ENCODE data around the gene ASPSCR1. TPM values are rescaled to one million over a fixed set of nuclear protein-coding genes. Genes with fewer than 3 reads are reported as not detected.
A peak's percentile ranks its signal among the peaks of the same experiment; 100 is the strongest.

Gene ASPSCR1
- total RNA-seq, 2 experiments from 2014 or later = 33.6 to 34.8 TPM

- H3K27ac Mint-ChIP-seq = no peak overlapping the region
- peak overlapping the region; percentile 74 for H3K4me3 Mint-ChIP-seq
- no peaks in the 10 kb centered on the region for H3K9me3 Mint-ChIP-seq
- H3K36me3 Mint-ChIP-seq (ENCODE audit: low read depth) = peaks cover 12% of the 10 kb centered on the region
- intact Hi-C loops (cut with micrococcal nuclease) = loop anchor here (1.0 to 10.0 kb wide), 6 partner anchors 9 to 509 kb away; partner anchors contain the start of genes ACTG1, ASPSCR1, DCXR and FASN
- H3K27me3 Mint-ChIP-seq (ENCODE audit: low read depth) = no peaks in the 10 kb centered on the region
- peaks cover 22% of the 10 kb centered on the region for H3K4me1 Mint-ChIP-seq (ENCODE audit: low read depth)
- no peak for DNase-seq
- CTCF ChIA-PET = interaction anchor here (0.7 to 7.3 kb wide), 4 partner anchors 9 to 63 kb away, joined by 3 to 95 read pairs (median 4); partner anchors contain the start of genes DCXR and NOTUM
Measured at GRCh38 chr17:82023447-82024241, 46.2 kb downstream of the ASPSCR1 start.

- DNase-seq = no peak
- CTCF ChIA-PET = interaction anchor here (7.3 kb wide), 1 partner anchor 64 kb away, joined by 95 read pairs; the partner anchor contains the start of gene NOTUM
- H3K27ac Mint-ChIP-seq = no peak overlapping the region
- no peaks in the 10 kb centered on the region for H3K27me3 Mint-ChIP-seq (ENCODE audit: low read depth)
- intact Hi-C loops (cut with micrococcal nuclease) = loop anchor here (10.0 kb wide), 1 partner anchor 510 kb away; the partner anchor contains the start of gene ACTG1
- peaks cover 12% of the 10 kb centered on the region for H3K36me3 Mint-ChIP-seq (ENCODE audit: low read depth)
- H3K4me3 Mint-ChIP-seq = no peak overlapping the region
- H3K9me3 Mint-ChIP-seq = no peaks in the 10 kb centered on the region
- peaks cover 26% of the 10 kb centered on the region for H3K4me1 Mint-ChIP-seq (ENCODE audit: low read depth)
Measured at GRCh38 chr17:82024859-82025258, 47.4 kb downstream of the ASPSCR1 start.

GRCh38 chr17:82025401-82026107 is 48.1 kb downstream of the ASPSCR1 start:
- intact Hi-C loops (cut with micrococcal nuclease) = loop anchor here (10.0 kb wide), 1 partner anchor 511 kb away; the partner anchor contains the start of gene ACTG1
- CTCF ChIA-PET = interaction anchor here (0.6 to 7.3 kb wide), 2 partner anchors 64 to 85 kb away, joined by 3 to 95 read pairs; partner anchors contain the start of gene NOTUM

GRCh38 chr17:82028246-82028645 is 50.8 kb downstream of the ASPSCR1 start:
- no peak for DNase-seq
- CTCF ChIA-PET = interaction anchor here (2.5 to 3.3 kb wide), 2 partner anchors 8 to 9 kb away, joined by 6 to 23 read pairs; partner anchors contain the start of gene DCXR
- no peak overlapping the region for H3K27ac Mint-ChIP-seq
- no peaks in the 10 kb centered on the region for H3K27me3 Mint-ChIP-seq (ENCODE audit: low read depth)
- H3K36me3 Mint-ChIP-seq (ENCODE audit: low read depth) = peaks cover 6% of the 10 kb centered on the region
- no peaks in the 10 kb centered on the region for H3K9me3 Mint-ChIP-seq
- H3K4me1 Mint-ChIP-seq (ENCODE audit: low read depth) = peaks cover 10% of the 10 kb centered on the region
- no peak overlapping the region for H3K4me3 Mint-ChIP-seq
- intact Hi-C loops (cut with micrococcal nuclease) = loop anchor here (10.0 kb wide), 1 partner anchor 513 kb away; the partner anchor contains the start of gene ACTG1

More at GRCh38 chr17:82025401-82026107, 48.1 kb downstream of the ASPSCR1 start:
- Mint-ChIP-seq H3K27ac (no peak overlapping the region), H3K27me3 (ENCODE audit: low read depth) (no peaks in the 10 kb centered on the region), H3K4me1 (ENCODE audit: low read depth) (peaks cover 22% of the 10 kb centered on the region), H3K4me3 (no peak overlapping the region), H3K36me3 (ENCODE audit: low read depth) (peaks cover 12% of the 10 kb centered on the region), H3K9me3 (no peaks in the 10 kb centered on the region)
- no peak for DNase-seq

- H3K36me3 Mint-ChIP-seq (ENCODE audit: low read depth) = peaks cover 6% of the 10 kb centered on the region
- CTCF ChIA-PET = interaction anchor here (2.0 to 3.3 kb wide), 4 partner anchors 8 to 126 kb away, joined by 6 to 23 read pairs (median 18); partner anchors contain the start of genes DCXR and NOTUM
Measured at GRCh38 chr17:82028966-82029365, 51.5 kb downstream of the ASPSCR1 start.

GRCh38 chr17:82029391-82029790 is 52.0 kb downstream of the ASPSCR1 start:
- peaks cover 6% of the 10 kb centered on the region for H3K36me3 Mint-ChIP-seq (ENCODE audit: low read depth)
- intact Hi-C loops (cut with micrococcal nuclease) = loop anchor here (10.0 kb wide), 1 partner anchor 515 kb away; the partner anchor contains the start of gene ACTG1
- H3K27ac Mint-ChIP-seq = no peak overlapping the region
- H3K27me3 Mint-ChIP-seq (ENCODE audit: low read depth) = no peaks in the 10 kb centered on the region
- no peak for DNase-seq
- H3K4me3 Mint-ChIP-seq = no peak overlapping the region
- no peaks in the 10 kb centered on the region for H3K9me3 Mint-ChIP-seq
- peaks cover 3% of the 10 kb centered on the region for H3K4me1 Mint-ChIP-seq (ENCODE audit: low read depth)
- CTCF ChIA-PET = interaction anchor here (0.5 to 3.3 kb wide), 10 partner anchors 8 to 321 kb away, joined by 3 to 23 read pairs (median 8); partner anchors contain the start of genes DCXR, DUS1L and NOTUM

More at GRCh38 chr17:82028966-82029365, 51.5 kb downstream of the ASPSCR1 start:
- no peak overlapping the region for H3K27ac Mint-ChIP-seq
- H3K27me3 Mint-ChIP-seq (ENCODE audit: low read depth) = no peaks in the 10 kb centered on the region
- H3K9me3 Mint-ChIP-seq = no peaks in the 10 kb centered on the region
- peaks cover 6% of the 10 kb centered on the region for H3K4me1 Mint-ChIP-seq (ENCODE audit: low read depth)
- no peak for DNase-seq
- intact Hi-C loops (cut with micrococcal nuclease) = loop anchor here (10.0 kb wide), 1 partner anchor 514 kb away; the partner anchor contains the start of gene ACTG1
- no peak overlapping the region for H3K4me3 Mint-ChIP-seq

GRCh38 chr17:82029990-82030469 is 52.6 kb downstream of the ASPSCR1 start:
- Mint-ChIP-seq H3K4me1 (ENCODE audit: low read depth) (peaks cover 3% of the 10 kb centered on the region), H3K4me3 (no peak overlapping the region), H3K36me3 (ENCODE audit: low read depth) (peaks cover 6% of the 10 kb centered on the region), H3K27ac (no peak overlapping the region), H3K9me3 (no peaks in the 10 kb centered on the region), H3K27me3 (ENCODE audit: low read depth) (no peaks in the 10 kb centered on the region)
- intact Hi-C loops (cut with micrococcal nuclease) = loop anchor here (1.0 to 10.0 kb wide), 5 partner anchors 68 to 515 kb away; partner anchors contain the start of genes ACTG1, FASN and TEX19
- no peak for DNase-seq
- CTCF ChIA-PET = interaction anchor here (0.5 to 3.3 kb wide), 18 partner anchors 8 to 466 kb away, joined by 3 to 23 read pairs (median 5); partner anchors contain the start of genes DCXR, DUS1L and NOTUM

GRCh38 chr17:82030470-82031302 is 53.3 kb downstream of the ASPSCR1 start:
- intact Hi-C loops (cut with micrococcal nuclease) = loop anchor here (1.0 to 10.0 kb wide), 4 partner anchors 68 to 384 kb away; partner anchors contain the start of genes FASN and TEX19
- peaks cover 8% of the 10 kb centered on the region for H3K4me1 Mint-ChIP-seq (ENCODE audit: low read depth)
- peak; percentile 90 for DNase-seq

GRCh38 chr17:82031303-82031884 is 54.0 kb downstream of the ASPSCR1 start, which contains the start of gene RAC3:
TSS of gene RAC3 (plus strand) at chr17:82031678. CDS start at chr17:82031762, 84 bp downstream.
- Mint-ChIP-seq H3K4me1 (ENCODE audit: low read depth) (peaks cover 13% of the 10 kb centered on the region), H3K4me3 (peak within 1 kb of the TSS; percentile 76), H3K27me3 (ENCODE audit: low read depth) (no peaks in the 10 kb centered on the region), H3K36me3 (ENCODE audit: low read depth) (peaks cover 8% of the 10 kb centered on the region), H3K27ac (no peak within 1 kb of the TSS), H3K9me3 (no peaks in the 10 kb centered on the region)
- CTCF ChIA-PET = interaction anchor here (0.9 to 2.5 kb wide), 4 partner anchors 9 to 121 kb away, joined by 3 to 16 read pairs (median 5); partner anchors contain the start of gene NOTUM
- intact Hi-C loops (cut with micrococcal nuclease) = loop anchor here (10.0 kb wide), 1 partner anchor 323 kb away; the partner anchor contains the start of gene TEX19
- DNase-seq = no peak

More at GRCh38 chr17:82030470-82031302, 53.3 kb downstream of the ASPSCR1 start:
- Mint-ChIP-seq H3K9me3 (no peaks in the 10 kb centered on the region), H3K27ac (no peak overlapping the region), H3K27me3 (ENCODE audit: low read depth) (no peaks in the 10 kb centered on the region), H3K36me3 (ENCODE audit: low read depth) (peaks cover 6% of the 10 kb centered on the region), H3K4me3 (peak overlapping the region; percentile 76)
- CTCF ChIA-PET = interaction anchor here (0.6 to 3.3 kb wide), 22 partner anchors 10 to 466 kb away, joined by 3 to 23 read pairs (median 4); partner anchors contain the start of genes DUS1L and NOTUM

GRCh38 chr17:82031885-82032627 is 54.6 kb downstream of the ASPSCR1 start:
- Mint-ChIP-seq H3K36me3 (ENCODE audit: low read depth) (peaks cover 6% of the 10 kb centered on the region), H3K4me1 (ENCODE audit: low read depth) (peaks cover 14% of the 10 kb centered on the region), H3K9me3 (no peaks in the 10 kb centered on the region), H3K27me3 (ENCODE audit: low read depth) (no peaks in the 10 kb centered on the region), H3K4me3 (peak overlapping the region; percentile 43), H3K27ac (no peak overlapping the region)
- CTCF ChIA-PET = interaction anchor here (1.1 to 1.5 kb wide), 2 partner anchors 9 to 73 kb away, joined by 4 to 5 read pairs; partner anchors contain the start of genes CENPX and LRRC45
- intact Hi-C loops (cut with micrococcal nuclease) = loop anchor here (1.0 to 10.0 kb wide), 2 partner anchors 9 to 323 kb away; partner anchors contain the start of genes LRRC45 and TEX19
- DNase-seq = peak; percentile 50

Data from activated naive CD4-positive, alpha-beta T cell treated with anti-CD3 and anti-CD28 coated beads for 36 hours (primary cell).